ENCODE results near the gene CSDE1.

DNA sequence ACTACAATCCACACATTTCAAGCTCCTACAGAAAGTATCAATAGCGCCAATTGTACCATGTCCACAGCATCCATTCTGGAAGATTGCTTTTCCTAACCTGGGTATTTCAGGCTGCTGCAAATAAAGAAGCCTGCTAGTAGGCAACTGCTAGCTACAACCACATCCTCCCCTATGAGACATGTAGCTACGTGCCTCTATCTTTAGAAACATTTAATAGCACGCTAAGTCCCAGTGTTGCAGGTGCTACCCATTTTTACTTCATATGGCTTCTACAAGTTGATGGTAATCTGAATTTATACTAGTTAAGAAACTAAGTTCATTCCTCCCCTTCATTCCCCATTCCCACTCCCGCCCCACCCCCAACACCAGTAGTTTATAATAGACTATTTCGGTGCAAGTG, 55.0 kb downstream of the CSDE1 start:
- TF ChIP-seq YY1 (IDR thresholded peaks at IDR 0.05; ENCODE audit: insufficient read depth, insufficient read length) (no peak), ZNF274 (IDR thresholded peaks at IDR 0.05; ENCODE audit: low read depth, low read length) (no peak)
